Measurements from ENCODE around the gene GLT1D1.

DNA sequence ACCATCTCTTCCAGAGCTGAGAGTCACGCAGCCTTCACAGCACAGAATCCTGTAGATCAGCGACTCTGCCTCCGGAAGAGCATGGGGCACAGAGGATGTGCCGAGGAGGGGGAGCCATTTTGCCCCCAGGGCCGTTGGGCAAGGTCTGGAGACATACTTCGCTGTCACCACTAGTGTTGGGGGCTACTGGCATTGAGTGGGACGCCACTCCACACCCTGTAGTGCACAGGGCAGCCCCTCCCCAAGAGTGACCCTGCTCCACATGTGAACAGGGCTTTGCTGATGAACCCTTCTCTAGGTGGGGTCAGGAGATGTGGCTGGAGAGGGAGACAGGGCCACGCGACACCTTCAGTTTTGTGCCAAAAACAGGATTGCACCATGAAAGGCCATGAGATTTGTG lies 6.0 kb downstream of the GLT1D1 start:
- TF ChIP-seq, protein P1, sequence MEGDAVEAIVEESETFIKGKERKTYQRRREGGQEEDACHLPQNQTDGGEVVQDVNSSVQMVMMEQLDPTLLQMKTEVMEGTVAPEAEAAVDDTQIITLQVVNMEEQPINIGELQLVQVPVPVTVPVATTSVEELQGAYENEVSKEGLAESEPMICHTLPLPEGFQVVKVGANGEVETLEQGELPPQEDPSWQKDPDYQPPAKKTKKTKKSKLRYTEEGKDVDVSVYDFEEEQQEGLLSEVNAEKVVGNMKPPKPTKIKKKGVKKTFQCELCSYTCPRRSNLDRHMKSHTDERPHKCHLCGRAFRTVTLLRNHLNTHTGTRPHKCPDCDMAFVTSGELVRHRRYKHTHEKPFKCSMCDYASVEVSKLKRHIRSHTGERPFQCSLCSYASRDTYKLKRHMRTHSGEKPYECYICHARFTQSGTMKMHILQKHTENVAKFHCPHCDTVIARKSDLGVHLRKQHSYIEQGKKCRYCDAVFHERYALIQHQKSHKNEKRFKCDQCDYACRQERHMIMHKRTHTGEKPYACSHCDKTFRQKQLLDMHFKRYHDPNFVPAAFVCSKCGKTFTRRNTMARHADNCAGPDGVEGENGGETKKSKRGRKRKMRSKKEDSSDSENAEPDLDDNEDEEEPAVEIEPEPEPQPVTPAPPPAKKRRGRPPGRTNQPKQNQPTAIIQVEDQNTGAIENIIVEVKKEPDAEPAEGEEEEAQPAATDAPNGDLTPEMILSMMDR (conservative IDR thresholded peaks at IDR 0.05; ENCODE audit: low read depth, low read length), result no peak
- no peak for TF ChIP-seq EZH2phosphoT487 (IDR thresholded peaks at IDR 0.05; ENCODE audit: borderline replicate concordance, low read length)

Measured in PC-3 (cell line).